NCI-H1417 treated with DMSO at 0.1 percent for 48 hours (cell line): Measurements from ENCODE around the gene EXOC1L.

ENCODE experiments used
- DNase-seq: peaks from one replicate; lab custom pipeline; 2025; lab: John Stamatoyannopoulos, UW

The EXOC1L gene, protein sequence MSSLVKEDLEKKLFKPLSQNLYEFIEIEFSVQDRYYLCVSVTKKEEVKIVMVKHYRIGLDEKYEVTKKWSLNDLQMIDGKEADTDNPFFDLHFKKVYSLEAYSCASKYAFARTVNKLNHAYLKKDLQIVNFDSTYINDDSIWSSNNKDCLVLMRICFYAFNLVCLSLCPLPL

DNA sequence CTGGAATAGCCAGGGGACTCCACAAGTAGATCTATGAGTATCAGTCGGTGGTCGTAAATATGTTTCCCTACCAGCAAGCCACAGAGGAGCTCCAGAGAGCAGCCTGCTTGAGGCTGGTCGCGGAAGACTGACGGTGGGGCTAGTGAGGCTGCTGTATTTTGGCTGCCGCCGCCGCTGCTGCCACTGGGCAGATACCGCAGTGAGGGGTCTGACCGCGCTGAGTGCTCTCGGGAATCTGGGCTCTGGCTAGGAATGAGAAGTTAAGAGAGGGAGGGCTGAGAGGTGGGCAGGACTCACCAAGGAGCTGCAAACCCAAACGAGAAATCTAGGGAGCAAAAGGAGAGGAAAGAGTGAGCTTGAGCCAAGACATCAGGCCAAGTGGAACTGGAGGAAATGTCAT, at the start of gene EXOC1L:
TSS of gene EXOC1L (plus strand) at position 157 of the 400 bp plus-strand sequence. CDS start at position 394, 237 bp downstream.
- DNase-seq = no peak

DNA sequence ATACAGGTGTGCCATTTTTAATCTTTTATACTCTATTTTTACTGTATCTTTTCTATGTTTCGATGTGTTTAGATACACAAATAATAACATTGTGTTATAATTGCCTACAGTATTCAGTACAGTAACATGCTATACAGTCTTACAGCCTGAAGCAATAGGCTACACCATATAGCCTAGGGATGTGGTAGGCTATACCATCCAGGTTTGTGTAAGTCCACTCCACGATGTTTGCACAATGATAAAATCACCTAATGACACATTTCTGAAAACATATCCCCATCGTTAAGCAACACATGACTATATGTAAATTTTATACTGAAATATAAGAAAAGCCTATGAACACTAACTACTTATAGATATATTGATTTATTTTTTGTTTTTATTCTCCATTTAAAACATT, 48.9 kb upstream of the EXOC1L start:
- DNase-seq = no peak

DNA sequence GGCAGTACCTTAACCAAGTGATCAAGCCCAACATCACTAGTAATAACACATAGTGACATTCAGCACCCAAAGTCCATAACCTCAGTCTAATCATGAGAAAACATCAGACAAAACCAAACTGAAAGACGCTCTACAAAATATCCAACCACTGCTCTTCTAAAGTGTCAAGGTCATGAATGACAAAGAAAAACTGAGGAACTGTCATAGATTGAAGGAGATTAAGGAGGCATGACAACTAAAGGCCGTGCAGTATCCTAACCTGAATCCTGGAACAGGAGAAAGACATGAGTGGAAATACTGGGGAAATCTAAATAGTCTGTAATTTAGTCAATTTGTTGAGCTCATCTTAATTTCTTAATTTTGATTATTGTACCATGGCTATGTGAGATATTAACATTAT, 38.2 kb upstream of the EXOC1L start:
- DNase-seq = no peak

DNA sequence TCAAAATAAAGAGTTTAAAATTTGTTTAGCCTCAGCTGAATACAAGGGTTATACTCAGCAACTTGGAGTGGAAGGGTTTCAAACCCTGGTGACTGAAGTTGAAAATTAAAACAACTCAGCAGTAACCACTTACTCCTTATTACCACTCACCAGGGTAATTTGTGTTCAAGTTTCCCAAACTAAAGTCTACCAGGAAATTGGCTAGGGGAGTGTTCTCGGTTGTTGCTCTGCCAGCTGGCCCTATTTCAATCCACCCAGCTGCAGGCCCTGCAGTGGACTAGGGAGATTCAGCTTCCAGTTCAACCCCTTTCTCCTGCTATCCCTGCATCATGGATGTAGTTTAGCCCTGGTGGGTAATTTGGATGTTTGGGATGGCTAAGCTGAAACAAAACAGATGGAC, 37.8 kb upstream of the EXOC1L start:
- no peak for DNase-seq

DNA sequence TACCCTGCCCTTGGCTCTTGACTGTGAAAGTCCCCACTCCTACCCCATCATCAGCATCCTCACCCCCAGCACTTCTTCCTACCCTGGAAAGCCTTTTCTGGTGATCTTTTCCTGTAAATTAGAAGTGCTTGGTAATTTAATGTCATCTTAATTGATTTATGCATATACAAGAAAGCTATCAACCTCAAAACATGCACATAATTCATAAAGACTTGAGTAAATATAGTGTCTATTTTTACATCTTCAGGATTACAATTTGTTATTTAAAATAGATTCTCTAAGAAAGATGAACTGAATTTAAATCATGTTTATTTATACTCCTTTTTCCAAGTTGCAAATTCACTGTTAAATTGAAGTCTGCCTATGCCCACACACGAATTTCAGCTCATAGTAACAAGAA, 36.0 kb upstream of the EXOC1L start:
- no peak for DNase-seq

DNA sequence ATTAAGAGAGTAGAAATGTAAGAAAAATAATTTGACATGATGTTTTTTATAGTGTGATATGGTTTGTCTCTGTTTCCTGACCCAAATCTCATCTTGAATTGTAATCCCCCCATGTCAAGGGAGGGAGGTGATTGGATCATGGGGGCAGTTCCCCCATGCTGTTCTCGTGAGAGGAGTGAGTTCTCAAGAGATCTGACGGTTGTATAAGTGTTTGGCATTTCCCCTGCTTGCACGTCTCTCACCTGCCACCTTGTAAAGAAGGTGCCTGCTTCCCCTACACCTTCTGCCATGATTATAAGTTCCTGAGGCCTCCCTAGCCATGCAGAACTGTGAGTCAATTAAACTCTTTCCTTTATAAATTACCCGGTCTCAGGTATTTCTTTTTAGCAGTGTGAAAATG, 34.8 kb upstream of the EXOC1L start:
- no peak for DNase-seq

DNA sequence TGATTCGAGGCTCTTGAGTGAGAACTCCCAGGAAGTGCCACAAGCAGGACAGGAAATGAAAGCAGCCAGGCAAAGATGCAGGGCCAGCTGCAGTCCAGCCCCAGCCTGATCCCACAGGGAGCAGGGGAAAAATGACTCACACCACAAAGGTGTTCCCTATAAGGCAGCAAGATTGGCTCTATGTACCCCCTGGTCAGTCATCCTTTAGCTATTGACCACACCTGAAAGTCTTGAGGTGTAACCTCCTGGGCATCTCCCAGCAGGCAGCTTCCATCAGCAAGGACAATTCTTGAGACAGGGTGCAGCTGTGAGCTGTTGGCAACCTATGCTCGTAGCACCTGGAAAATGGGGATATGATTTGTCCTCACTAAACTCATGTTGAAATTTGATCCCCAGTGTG, 27.9 kb upstream of the EXOC1L start:
- no peak for DNase-seq

DNA sequence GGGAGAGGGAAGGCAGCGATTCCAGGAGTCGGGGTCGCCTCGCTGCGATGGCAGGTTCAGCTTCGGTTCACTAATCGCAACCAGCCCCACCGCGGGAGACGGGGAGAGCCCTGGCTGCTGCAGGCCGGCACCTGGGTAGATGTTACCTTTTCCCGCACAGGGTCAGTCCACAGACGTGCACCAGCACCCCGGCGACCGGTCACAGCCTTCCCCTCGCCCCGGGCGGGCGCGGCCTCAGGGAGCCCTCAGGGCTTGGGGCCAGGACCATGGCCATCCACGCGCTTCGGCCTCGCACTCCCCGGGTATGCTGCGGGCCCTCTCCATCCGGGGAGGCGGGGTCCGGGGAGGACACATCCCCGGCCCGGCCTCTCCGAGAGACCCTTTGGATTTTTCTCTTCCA, 26.1 kb upstream of the EXOC1L start:
- no peak for DNase-seq

DNA sequence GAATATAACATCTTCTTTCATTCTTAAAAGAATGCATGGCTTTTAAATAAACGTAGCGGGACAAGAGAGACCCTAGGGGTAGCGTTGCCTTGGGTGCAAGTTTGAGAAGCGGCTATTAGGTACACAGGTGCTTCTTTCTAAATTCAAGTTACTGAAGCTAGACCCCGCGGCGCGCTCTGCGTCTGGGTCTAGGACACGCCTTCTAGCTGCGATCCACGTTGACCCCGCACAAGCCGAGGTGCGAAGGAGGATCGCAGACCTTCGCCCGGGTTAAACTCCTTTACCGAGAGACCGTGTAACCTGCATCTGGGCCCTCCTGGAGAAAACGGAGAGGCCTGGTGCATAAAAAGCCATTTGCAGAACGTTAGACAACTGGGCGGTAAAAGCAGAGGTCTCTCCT, 25.5 kb upstream of the EXOC1L start:
- DNase-seq = no peak

DNA sequence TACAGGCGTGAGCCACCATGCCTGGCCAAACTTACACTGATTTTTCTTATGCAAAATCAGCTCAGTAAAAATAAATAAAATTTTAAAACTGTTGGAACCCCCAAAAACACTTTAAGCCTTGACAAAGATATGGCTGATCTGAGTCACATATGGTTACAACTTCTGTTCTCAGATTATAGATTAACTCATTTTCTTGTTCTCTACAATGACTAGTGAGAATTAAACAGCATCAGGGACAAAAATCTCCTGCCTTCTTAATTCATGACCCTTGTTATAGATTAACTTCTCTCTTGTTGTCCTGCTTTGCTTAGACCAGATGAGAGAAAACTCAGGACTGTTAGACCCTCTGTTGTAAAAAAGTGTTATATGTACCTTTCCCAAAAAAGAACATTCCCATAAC, 24.2 kb upstream of the EXOC1L start:
- DNase-seq = no peak

DNA sequence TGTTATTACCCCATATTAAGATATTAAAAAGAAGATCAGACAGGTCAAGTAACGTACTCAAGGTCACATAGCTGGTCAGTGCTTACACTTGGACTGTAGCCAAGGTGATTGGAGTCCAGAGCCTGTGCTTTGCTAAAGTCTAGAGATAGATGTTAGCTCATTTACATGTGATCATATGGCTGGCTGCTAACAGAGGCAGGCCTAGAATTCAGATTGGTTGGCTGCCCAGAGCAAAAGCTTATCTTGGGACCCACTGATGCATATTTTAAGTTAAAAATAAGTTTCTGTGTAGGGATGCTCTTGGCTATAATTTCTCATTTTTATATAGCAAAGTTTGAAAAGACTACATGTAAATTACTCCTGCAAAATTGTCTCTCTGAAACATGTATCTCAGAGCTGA, 18.1 kb upstream of the EXOC1L start:
- DNase-seq = no peak

DNA sequence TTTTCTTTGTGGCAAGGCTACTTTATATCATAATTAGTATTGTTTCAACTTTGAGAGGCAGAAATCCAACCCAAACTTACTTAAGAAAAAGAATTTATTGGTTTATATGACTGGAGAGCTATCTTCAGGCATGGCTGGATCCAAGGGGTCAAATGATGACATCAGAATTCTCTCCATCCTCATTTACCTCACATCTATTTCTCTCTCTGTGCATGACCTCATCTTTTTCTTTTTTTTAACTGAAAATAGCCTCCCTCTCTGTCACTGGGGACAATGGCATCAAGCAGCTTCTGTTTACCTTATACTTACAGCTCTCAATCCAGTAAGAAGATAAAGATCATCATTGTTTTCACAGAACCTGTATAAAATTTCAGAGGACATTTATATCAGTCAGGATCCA, 12.0 kb upstream of the EXOC1L start:
- DNase-seq = no peak

DNA sequence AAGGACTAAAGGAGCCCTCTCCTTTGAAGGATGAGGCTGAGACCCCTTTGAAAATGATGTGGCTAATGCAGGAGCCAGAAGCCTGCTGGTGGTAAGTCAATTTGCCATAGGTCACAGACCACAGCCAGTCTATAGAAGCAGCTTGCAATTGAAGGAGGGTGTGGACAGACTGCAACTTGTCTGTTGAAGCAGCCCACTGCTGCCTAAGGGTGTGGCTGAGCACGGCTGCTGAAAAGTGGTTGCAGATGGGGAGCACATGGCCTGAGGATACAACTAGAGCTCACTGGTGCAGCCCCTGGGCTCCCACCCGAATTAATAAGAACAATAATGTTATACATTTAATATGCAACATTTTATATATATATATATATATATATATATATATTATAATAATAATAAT, 11.4 kb upstream of the EXOC1L start:
- DNase-seq = no peak

DNA sequence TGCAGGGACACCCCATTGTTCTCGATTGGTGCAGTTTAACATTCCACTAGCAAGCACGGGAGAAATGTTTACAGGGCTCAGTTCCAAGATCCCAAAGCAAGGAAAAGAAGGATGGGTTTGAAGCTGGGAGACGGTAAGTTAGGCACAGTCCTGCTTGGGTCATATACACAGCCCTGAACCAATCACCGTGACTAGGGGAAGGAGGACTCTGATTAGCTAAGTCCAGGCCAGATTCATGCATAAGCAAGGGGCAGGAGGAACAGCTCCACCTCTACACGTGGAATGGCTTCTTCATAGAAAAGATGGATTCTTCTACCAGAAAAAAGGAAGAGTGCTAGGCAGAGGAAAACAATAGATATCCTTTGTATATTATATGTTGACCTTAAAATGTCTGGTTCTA, 11.0 kb upstream of the EXOC1L start:
- DNase-seq = no peak

DNA sequence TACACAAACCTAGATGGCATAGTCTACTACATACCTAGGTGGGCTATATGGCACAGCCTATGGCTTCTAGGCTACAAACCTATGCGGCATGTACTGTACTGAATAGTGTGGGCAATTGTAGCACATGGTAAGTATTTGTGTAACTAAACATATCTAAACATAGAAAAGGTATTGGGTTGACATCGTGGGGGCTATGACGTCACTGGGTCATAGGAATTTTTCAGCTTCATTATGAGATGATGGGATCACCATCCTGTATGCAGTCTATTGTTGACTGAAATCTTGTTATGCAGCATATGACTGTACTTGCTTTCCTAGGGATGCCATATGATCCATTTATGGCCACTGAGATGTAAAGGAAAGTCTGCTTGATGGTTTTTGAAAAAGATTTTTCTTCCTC, 1.9 kb upstream of the EXOC1L start:
- DNase-seq = no peak

DNA sequence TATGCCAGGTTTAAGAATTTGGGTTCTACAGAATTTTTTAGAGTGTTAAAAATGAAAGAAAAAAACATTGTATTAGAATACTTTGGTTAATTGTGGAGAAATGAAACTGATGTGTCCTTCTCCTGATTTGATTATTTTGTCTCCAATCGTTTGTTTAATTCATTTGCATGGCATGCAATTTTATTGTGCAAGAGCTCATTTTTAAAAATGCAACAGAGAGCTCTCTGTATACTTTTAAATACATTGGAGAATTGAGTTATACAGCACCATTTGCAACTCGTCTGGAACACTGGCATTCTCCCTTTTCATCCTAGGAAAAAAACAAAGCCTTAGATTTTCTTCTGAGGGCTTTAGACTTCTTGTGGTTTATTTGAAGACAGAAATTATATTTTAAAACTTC, 689 bp downstream of the EXOC1L start:
- no peak for DNase-seq

DNA sequence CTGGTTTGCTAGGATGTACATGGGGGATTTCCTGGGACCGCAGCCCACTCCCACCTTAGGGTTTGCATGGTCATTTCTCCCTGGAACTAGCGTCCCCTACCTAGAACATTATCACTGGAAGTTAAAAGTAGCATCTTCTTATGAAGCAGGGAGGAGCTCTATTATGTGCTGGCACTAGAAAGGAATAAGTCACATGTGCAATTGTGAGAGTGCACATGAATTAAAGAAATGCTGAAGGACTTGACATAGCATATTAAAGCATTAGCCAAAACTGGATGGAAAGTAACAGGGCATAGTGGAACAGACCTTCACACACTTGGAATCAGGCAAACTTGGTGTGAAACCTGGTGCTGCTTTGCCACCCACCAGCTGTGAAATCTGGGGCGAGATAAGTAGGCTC, 2.7 kb downstream of the EXOC1L start:
- no peak for DNase-seq

DNA sequence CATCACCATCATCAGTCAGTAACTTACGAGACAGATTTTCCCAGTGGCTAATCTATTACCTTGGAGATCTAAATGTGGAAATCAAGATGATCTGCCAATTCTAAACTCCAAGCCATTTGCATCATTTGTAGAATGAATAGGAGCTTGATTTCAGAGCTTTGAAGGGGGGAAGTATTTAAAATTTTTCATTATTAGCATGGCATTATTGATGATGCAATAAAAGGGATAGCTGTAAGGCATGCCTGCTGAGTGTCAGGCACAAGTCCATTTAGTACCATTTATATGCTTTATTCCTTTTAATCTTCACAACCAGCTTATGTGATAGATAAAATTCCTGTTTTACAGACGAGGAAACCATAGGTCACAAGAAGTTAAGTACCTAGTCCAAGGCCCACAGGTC, 5.3 kb downstream of the EXOC1L start:
- DNase-seq = no peak

DNA sequence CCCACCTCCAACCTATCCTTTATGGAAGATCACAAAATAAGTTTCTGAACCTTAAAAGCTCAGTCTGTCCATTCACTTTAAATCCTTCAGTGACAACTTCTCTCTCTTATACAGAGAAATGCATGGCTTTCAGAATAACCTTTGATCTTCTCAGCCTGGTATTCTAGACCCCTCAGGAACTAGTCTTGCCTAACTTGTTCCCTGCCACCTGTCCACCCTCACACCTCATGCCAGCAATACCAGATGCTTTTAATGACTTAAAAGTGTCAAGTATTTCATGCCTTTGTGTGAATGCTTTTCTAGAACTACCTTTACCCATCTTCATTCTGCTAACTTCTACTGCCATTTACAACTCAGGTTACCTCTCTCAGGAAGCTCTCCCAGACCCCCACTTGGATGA, 7.4 kb downstream of the EXOC1L start:
- DNase-seq = no peak

DNA sequence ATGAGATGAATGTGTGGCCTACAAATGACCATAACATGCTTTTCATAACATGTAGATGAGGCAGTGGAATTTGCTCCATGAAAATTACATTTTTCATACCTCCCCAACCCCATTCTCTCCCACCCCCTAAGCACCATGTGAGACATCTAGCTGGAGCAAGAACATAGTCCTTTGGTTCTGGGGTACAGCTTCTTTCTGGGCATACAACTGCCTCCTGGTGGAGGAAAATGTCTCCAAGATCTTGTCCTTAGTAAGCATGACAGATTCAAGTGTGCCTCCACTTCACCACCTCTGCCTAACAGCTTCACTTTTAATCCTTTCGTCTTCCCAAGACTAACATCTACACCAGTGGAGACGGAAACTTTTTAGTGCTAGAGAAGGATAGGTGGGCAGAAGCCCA, 8.0 kb downstream of the EXOC1L start:
- DNase-seq = no peak

DNA sequence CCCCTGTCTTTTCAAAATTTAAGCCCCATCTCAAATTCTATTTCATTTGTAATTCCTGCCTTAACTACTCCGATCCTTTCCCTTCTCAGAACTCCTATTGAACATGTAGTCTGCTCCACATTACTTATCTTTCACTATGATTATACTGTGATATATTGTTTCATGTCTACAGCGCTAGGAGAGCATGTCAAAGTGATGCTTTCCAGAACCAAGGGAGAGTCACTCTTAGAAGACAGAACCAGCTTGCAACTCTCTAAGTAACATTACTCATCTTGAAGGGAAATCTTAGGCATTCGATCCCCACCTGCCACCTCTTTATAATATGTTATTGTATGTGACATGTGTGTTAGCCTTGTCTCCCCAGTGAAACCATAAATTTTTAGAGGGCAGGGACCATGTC, 10.5 kb downstream of the EXOC1L start:
- DNase-seq = no peak

DNA sequence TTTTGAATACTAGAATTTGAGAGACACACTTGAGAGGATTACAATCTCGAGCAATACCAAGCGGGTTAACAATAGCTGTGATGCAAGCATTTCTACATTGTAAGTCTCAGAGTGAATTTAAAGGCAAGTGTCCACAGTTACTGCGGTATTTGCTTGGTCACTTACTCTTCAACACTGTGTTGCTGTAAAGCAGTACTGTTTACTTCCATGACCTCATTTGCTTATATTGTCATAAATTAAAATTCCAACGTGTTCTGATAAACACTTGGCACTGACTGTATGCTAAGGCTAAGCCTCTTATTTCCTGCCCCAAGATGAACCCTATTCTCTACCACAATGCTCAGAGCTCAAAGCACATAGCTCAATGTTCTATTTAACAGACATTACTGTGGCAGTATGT, 11.1 kb downstream of the EXOC1L start:
- DNase-seq = no peak

DNA sequence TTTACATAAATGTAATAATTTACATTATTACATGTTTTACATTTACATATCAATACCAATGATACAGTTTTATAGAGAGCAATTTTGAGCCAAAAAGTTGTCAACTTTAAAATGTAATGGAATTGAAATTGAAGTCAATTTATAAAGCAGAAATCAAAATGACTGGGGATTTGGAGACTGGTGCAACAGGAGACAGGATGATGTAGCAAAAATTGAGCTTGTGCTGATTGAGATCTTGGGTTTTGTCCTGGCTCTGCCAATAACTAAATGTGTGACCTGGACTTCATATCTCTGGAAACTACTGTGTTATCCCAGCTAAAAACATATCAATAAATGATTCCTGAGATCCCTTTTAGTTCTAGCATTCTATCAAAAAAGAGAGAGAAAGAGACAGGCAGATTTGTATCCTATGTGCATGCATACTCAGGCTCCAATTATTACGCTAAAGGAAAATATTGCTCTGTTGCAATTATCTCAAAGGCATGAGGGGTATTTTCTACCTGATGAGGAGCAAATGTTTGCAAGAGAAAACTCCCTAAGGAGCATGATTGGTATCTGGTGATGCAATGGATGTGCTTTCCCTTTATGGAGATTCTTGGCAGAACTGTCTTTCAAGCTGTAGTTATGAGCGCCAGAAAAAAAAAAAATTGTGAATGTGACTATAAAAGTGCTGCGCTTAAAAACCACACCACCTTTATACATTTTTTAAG, 14.7 kb downstream of the EXOC1L start:
- DNase-seq = no peak

DNA sequence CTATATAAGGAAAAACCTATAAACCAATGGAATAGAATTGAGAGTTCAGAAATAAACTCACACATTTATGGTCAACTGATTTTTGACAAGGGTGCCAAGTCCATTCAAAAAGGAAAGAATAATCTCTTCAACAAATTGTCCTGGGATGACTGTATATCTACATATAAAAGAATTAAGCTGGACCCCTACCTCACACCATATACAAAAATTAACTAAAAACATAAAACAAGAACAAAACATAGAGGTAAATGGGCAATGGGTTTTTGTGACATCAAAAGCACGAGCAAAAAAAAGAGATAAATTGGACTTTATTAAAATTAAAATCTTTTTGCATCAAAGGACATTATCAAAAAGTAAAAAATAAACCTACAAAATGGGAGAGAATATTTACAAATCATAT, 18.3 kb downstream of the EXOC1L start:
- no peak for DNase-seq
